GM12872 (cell line): ENCODE data around the gene TTBK1.

Source experiments
- TF ChIP-seq, protein P1 (sequence below): IDR thresholded peaks from 3 replicates; pipeline ENCODE4 v1.5.1; 2011; ENCODE audit warnings: low read depth, mild to moderate bottlenecking, low read length, moderate library complexity; ENCODE audit not compliant: insufficient read depth

TTBK1 gene

GRCh38 chr6:43269273-43270007 lies 26.2 kb downstream of the TTBK1 start:
- TF ChIP-seq, protein P1, sequence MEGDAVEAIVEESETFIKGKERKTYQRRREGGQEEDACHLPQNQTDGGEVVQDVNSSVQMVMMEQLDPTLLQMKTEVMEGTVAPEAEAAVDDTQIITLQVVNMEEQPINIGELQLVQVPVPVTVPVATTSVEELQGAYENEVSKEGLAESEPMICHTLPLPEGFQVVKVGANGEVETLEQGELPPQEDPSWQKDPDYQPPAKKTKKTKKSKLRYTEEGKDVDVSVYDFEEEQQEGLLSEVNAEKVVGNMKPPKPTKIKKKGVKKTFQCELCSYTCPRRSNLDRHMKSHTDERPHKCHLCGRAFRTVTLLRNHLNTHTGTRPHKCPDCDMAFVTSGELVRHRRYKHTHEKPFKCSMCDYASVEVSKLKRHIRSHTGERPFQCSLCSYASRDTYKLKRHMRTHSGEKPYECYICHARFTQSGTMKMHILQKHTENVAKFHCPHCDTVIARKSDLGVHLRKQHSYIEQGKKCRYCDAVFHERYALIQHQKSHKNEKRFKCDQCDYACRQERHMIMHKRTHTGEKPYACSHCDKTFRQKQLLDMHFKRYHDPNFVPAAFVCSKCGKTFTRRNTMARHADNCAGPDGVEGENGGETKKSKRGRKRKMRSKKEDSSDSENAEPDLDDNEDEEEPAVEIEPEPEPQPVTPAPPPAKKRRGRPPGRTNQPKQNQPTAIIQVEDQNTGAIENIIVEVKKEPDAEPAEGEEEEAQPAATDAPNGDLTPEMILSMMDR, result no peak

DNA sequence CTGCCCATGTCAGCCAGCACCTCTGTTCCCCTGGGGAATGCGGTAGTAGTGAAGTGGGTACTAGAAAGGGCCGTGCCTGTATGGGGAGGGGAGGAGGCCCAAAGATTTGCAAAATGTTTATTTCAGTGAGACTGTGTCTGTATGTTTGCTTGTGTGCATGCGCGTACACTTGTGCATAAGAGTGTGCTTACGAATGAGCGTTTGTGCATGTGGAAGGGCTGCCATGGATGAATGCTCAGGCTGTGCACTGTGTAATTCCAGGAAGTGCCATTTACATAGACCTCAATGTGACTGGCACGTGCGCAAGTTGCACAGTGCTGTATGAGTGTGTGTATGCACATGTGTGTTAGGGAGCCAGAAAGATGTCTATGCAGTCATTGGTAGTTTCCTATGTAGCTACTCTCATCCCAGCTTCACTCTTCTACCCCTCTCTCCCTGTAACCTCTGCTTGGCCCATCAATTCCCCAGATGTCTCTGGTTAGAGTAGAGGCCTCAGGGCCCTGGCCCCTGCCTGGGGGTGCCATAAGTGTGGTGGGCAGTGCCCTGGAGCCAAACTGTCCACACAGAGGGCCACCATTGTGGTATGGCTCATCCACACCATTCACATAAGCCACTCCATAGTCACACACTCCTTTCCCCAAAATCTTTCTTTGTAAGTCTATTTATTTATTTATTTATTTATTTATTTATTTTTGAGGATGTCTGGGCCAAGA lies 28.0 kb downstream of the TTBK1 start:
- TF ChIP-seq, protein P1, result no peak

DNA sequence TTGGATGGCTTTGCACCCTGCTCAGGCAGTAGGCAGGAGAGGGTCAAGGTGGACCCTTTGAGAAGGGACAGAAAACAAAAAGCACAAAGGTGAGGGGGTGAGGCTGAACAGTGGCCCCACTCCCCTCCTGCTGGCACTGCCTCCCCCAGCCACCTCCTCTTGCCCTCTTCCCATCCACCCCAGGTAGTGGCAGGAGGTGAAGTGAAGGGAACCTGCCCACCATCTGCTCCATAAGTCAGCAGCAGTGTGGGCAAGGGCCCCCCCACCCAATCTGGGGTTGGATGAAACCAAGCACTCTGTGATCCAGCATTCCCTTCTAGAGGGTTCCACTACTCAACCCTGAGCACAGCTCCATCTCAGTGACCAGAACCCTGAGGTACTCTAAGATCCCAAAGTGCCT lies 28.7 kb downstream of the TTBK1 start:
- TF ChIP-seq, protein P1, result no peak

GRCh38 chr6:43273707-43274106 lies 30.4 kb downstream of the TTBK1 start:
- TF ChIP-seq, protein P1, result no peak

- TF ChIP-seq, protein P1, result no peak
Measured at GRCh38 chr6:43274127-43274915, 31.0 kb downstream of the TTBK1 start.

DNA sequence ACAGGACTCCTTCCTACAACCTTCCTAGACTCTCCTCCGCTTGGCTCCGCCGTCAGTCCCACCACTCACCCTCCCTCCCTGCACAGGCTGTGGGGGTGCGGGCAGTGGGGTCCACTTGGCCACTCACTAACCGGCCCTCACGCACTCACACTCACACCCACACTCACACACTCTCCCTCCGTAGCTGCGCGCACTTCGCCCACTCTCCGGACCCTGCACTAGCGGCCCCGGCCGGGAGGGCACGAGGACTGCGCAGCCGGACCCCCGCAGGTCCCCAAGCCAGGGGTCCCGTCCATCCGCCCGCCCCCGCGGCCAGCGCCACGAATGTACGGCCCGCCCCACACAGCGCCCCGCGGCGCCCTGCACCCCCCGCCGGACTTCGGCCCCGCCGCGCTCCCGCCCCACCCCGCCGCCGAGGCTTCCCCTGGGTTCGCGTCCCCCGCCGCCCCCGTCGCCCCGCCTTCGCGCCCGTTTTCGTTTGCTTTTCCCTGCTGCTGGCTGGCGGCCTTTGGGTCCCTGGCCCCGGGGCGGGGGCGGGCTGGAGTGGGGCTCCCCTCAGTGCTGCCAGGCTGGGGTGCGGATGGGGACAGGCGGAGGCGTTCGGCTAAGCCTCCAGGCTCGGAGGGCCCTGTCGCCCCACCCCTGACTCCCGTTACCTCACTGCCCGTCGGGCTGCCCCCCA lies 31.8 kb downstream of the TTBK1 start:
- TF ChIP-seq, protein P1, result no peak
